Measurements from ENCODE around the gene MRPS35. TPM values are rescaled to one million over a fixed set of nuclear protein-coding genes. Genes with fewer than 3 reads are reported as not detected.

MRPS35 gene
- total RNA-seq, 6 experiments from 2014 or later = 34.6 to 84.4 (median 41.1) TPM

DNA sequence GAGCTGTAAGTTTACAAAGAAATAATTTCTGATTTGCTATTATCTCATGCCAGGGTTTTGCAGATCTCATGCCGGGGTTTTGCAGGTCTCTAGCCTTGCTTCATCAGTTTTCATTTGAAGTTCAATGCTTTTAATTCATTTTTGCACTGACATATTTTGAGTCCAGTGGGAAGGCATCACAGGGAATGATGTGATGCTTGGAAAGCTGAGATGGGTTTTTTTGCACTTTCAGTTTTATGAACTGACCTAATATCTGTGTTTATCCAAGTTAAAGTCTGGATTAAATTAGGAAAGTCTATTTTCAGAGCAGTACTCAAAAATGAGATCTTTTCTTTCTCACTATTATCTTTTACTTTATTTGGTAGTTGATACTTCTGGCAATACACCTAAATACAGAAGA, 38.0 kb upstream of the MRPS35 start:
- DNase-seq = no peak
- intact Hi-C loops (cut with DNase I) = no loop called here
- 82% methylated on average over 1 of the region's 1 CpG for WGBS (ENCODE audit: insufficient coverage, low coverage, low lambda C conversion rate, missing lambda C conversion rate)
- no peaks in the 10 kb centered on the region for H3K9me3 ChIP-seq
- TF ChIP-seq, protein P1, sequence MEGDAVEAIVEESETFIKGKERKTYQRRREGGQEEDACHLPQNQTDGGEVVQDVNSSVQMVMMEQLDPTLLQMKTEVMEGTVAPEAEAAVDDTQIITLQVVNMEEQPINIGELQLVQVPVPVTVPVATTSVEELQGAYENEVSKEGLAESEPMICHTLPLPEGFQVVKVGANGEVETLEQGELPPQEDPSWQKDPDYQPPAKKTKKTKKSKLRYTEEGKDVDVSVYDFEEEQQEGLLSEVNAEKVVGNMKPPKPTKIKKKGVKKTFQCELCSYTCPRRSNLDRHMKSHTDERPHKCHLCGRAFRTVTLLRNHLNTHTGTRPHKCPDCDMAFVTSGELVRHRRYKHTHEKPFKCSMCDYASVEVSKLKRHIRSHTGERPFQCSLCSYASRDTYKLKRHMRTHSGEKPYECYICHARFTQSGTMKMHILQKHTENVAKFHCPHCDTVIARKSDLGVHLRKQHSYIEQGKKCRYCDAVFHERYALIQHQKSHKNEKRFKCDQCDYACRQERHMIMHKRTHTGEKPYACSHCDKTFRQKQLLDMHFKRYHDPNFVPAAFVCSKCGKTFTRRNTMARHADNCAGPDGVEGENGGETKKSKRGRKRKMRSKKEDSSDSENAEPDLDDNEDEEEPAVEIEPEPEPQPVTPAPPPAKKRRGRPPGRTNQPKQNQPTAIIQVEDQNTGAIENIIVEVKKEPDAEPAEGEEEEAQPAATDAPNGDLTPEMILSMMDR (IDR thresholded peaks at IDR 0.05) = no peak
- TF ChIP-seq POLR2A (IDR thresholded peaks at IDR 0.05) = no peak
- ATAC-seq = no peak
- peaks cover 0 to 34% (median 3%) of the 10 kb centered on the region in 4 donors for H3K36me3 ChIP-seq
- no peaks in the 10 kb centered on the region for H3K27me3 ChIP-seq
- no peaks in the 10 kb centered on the region for H3K4me1 ChIP-seq
- no peak overlapping the region for H3K27ac ChIP-seq
- H3K4me3 ChIP-seq = no peak overlapping the region

DNA sequence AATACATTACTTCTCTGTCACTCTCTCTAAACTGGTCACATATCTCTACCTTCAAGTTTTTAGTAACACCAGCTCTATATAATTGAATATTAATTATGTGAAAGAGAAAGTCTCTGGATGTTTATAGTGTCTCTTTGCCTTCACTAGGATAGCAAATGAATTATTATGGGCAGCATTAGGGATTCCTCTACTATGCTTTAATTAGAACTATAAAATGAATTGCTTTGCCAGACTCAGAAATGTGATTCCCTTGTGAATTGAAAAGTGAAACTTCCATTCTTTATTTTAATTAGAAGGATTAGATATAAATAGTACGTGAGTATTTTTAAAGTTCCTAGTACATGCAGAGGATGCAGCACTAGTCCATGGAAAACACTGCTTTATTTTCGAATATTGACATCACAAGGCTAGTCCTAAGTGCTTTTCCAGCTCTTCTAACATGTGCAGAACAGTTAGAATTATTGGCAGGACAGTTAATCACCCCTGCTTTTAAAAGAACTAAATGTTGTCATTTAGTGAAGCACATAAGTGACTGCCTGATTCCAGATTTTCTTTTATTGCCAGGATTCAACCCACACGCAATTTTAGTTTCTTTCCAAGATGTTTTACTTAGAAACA, 37.4 kb upstream of the MRPS35 start:
- TF ChIP-seq, protein P1 (IDR thresholded peaks at IDR 0.05) = no peak
- no peak for TF ChIP-seq POLR2A (IDR thresholded peaks at IDR 0.05)
- Histone ChIP-seq H3K4me1 (no peaks in the 10 kb centered on the region), H3K4me3 (no peak overlapping the region), H3K27ac (no peak overlapping the region), H3K9me3 (no peaks in the 10 kb centered on the region), H3K36me3 (peaks cover 0 to 31% (median 3%) of the 10 kb centered on the region in 4 donors), H3K27me3 (no peaks in the 10 kb centered on the region)
- WGBS (ENCODE audit: insufficient coverage, low coverage, low lambda C conversion rate, missing lambda C conversion rate) = 66% methylated on average over 3 of the region's 3 CpGs
- intact Hi-C loops (cut with DNase I) = no loop called here
- DNase-seq (no peak), ATAC-seq (no peak)

GRCh38 chr12:27674989-27675388, 35.6 kb upstream of the MRPS35 start:
- H3K36me3 ChIP-seq = peaks cover 0 to 26% (median 7%) of the 10 kb centered on the region in 4 donors
- H3K9me3 ChIP-seq = no peaks in the 10 kb centered on the region
- TF ChIP-seq POLR2A (IDR thresholded peaks at IDR 0.05) = no peak
- TF ChIP-seq, protein P1 (IDR thresholded peaks at IDR 0.05) = no peak
- intact Hi-C loops (cut with DNase I) = no loop called here
- DNase-seq (no peak), ATAC-seq (no peak)
- no peak overlapping the region for H3K4me3 ChIP-seq
- no peaks in the 10 kb centered on the region for H3K27me3 ChIP-seq
- WGBS (ENCODE audit: insufficient coverage, low coverage, low lambda C conversion rate, missing lambda C conversion rate) = 67% methylated on average over 2 of the region's 2 CpGs
- no peaks in the 10 kb centered on the region for H3K4me1 ChIP-seq
- no peak overlapping the region for H3K27ac ChIP-seq

DNA sequence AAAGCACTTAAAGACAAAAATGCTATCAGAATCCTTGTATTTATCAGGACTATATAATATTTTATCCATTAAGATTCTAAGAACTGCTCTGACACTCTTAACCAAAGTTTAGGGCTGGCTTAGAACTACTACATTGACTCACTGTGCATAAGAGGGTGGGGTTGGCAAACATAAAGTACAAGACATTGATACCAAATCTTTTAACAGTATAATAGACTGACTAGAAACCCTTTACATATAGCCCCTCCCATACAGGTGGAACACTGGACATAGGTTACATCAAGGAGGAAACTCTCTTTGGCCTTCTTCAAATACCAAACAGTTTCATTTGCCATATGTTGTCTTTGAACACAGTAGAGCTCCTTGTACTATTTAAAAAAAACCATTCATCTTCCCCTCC, 30.0 kb upstream of the MRPS35 start:
- peaks cover 0 to 34% (median 8%) of the 10 kb centered on the region in 4 donors for H3K36me3 ChIP-seq
- no peak for TF ChIP-seq POLR2A (IDR thresholded peaks at IDR 0.05)
- TF ChIP-seq, protein P1 (IDR thresholded peaks at IDR 0.05) = no peak
- intact Hi-C loops (cut with DNase I) = no loop called here
- H3K9me3 ChIP-seq = no peaks in the 10 kb centered on the region
- H3K27ac ChIP-seq = no peak overlapping the region
- no peak overlapping the region for H3K4me3 ChIP-seq
- no peak for ATAC-seq
- H3K27me3 ChIP-seq = no peaks in the 10 kb centered on the region
- no peak for DNase-seq
- no peaks in the 10 kb centered on the region for H3K4me1 ChIP-seq

GRCh38 chr12:27682534-27682933, 28.1 kb upstream of the MRPS35 start:
- no peak for ATAC-seq
- no peak overlapping the region for H3K4me3 ChIP-seq
- H3K36me3 ChIP-seq = peaks cover 0 to 33% (median 4%) of the 10 kb centered on the region in 4 donors
- 100% methylated on average over 2 of the region's 2 CpGs for WGBS (ENCODE audit: insufficient coverage, low coverage, low lambda C conversion rate, missing lambda C conversion rate)
- H3K4me1 ChIP-seq = no peaks in the 10 kb centered on the region
- no peaks in the 10 kb centered on the region for H3K27me3 ChIP-seq
- H3K27ac ChIP-seq = no peak overlapping the region
- DNase-seq = no peak
- no peaks in the 10 kb centered on the region for H3K9me3 ChIP-seq
- intact Hi-C loops (cut with DNase I) = no loop called here
- no peak for TF ChIP-seq POLR2A (IDR thresholded peaks at IDR 0.05)
- TF ChIP-seq, protein P1 (IDR thresholded peaks at IDR 0.05) = no peak
